GM21737 (cell line): ENCODE measurements around the gene HAPLN3.

Source experiments
- ATAC-seq: cut with Tn5 transposase; IDR thresholded peaks from one replicate; pipeline ENCODE4 v1.9.1; 2021; ENCODE audit warnings: mild to moderate bottlenecking, moderate library complexity; ENCODE audit not compliant: unreplicated experiment

HAPLN3 gene

DNA sequence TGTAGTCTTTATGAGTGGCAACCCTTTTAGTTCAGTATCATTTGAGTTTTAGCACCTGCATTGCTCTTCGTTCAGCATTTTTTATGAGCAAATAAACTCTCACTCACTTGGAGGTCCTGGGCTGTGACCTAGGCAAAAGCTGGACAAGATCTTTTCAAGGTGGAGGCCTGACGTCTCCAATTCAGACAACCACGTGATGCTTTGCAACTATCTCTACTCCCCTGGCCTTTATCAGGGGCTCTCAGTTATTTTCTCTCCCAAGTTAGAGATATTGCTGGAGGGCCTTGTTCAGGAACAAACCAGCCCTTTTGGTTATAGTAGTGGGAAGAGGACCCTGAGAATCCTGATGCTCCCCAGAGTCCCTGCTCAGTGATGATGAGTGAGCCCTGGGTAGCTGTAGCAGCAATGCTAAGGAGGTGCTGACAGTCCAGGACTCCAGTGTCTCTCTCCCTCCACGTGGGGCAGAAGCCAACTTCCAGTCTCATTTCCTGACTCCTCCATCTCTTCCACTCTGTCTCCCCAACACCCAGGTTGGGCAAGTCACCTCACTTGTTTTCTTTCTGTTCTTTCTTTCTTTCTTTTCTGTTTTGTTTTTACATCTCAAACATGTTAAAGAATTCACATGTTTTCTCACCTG lies 30.4 kb downstream of the HAPLN3 start:
- no peak for ATAC-seq

DNA sequence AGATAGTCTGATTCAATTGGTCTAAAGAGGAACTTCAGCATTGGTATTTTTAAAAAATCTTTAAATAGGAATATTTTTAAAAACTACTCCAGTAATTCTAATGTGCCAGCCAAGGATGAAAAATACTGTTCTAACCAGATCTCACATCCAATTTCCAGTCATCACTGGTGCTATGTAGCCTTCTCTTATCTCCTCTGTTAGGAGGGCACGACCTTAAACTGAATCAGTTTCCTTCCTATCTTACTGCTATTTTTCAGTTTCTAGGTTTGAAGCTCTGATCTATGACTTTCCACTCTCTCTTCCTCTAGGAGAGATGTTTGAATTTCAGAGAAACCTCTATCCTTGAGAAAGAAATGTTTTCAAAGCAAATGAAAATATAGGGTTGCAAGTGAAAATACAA lies 31.9 kb downstream of the HAPLN3 start:
- no peak for ATAC-seq

- no peak for ATAC-seq
These were observed 35.1 kb downstream of the HAPLN3 start for GRCh38 chr15:88860212-88860611.

- ATAC-seq = no peak
These were observed 35.8 kb downstream of the HAPLN3 start for GRCh38 chr15:88859550-88859949.

DNA sequence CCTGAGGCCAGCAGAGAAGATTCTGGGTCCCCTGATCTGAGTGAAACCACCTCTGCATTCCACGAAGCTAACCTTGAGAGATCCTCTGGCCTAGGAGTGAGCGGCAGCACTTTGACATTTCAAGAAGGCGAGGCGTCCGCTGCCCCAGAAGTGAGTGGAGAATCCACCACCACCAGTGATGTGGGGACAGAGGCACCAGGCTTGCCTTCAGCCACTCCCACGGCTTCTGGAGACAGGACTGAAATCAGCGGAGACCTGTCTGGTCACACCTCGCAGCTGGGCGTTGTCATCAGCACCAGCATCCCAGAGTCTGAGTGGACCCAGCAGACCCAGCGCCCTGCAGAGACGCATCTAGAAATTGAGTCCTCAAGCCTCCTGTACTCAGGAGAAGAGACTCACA lies 36.4 kb downstream of the HAPLN3 start:
- no peak for ATAC-seq

DNA sequence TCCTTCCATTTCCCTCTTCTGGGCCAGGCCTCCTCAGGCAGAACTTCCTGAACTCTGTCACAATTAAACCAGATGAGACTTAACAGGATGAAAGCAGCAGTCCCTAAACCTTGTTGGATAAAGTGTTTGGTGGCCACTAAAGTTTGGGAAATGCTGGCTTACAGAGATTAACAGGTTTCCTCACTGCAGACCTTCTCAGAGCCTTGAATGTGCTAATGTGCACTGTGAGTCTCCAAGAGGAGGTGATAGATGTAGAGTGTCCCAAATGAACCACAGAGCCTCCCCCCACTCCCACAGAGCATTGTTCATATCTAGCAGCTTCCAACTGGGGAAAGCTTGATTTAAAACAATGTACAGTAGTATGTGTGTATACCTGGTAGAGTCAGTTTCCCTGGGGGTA lies 42.9 kb downstream of the HAPLN3 start:
- no peak for ATAC-seq

- no peak for ATAC-seq
These were observed 45.8 kb downstream of the HAPLN3 start for GRCh38 chr15:88849376-88850072.

- no peak for ATAC-seq
These were observed 47.1 kb downstream of the HAPLN3 start for GRCh38 chr15:88848203-88848602.

GRCh38 chr15:88847144-88847543 lies 48.2 kb downstream of the HAPLN3 start:
- no peak for ATAC-seq

GRCh38 chr15:88845616-88846015 lies 49.7 kb downstream of the HAPLN3 start:
- no peak for ATAC-seq

- ATAC-seq = no peak
These were observed 50.5 kb downstream of the HAPLN3 start for GRCh38 chr15:88844749-88845386.

DNA sequence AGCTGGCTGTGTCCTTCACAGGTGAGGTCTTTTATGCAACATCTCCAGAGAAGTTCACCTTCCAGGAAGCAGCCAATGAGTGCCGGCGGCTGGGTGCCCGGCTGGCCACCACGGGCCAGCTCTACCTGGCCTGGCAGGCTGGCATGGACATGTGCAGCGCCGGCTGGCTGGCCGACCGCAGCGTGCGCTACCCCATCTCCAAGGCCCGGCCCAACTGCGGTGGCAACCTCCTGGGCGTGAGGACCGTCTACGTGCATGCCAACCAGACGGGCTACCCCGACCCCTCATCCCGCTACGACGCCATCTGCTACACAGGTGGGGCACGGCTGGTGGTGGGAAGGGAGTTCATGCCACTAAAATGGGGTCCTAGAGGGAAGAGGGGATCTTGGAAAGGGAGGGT lies 52.0 kb downstream of the HAPLN3 start:
- ATAC-seq = no peak

DNA sequence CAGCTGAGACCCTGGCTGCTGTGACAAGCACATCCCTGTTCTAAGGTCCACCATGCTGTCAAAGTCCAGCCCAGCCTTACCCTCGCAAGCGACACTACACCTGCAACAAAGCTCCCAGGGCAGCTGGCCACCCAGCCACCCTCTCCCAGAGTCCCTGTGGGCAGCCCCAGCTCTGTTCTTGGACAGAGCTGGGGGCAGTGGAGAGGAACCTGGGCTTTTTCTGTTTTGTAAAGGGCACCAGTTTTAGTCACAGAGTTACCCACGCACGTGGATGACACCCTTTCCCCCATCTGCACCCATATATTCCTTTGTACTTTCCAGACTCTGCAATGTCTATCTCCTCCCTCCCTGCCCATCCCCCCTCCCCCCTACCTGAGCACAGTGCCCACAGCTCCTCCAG lies 53.2 kb downstream of the HAPLN3 start:
- ATAC-seq = no peak

DNA sequence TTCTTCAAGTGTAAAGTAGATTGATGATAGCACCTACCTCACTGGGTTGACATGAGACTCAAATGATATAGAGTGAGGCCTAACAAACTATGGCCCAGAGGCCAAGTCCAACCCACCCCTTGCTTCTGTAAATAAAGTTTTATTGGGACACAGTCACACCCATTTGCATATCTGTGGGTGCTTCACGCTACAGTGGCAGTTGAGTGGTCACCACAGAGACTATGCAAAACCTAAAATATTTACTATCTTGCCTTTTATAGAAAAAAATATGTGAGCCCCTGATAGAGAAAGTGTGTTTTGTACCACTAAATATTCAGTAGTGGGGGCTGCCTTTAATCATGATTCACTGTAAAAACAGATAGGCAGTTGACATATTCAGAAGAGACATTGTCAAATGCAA lies 54.1 kb downstream of the HAPLN3 start:
- ATAC-seq = no peak

DNA sequence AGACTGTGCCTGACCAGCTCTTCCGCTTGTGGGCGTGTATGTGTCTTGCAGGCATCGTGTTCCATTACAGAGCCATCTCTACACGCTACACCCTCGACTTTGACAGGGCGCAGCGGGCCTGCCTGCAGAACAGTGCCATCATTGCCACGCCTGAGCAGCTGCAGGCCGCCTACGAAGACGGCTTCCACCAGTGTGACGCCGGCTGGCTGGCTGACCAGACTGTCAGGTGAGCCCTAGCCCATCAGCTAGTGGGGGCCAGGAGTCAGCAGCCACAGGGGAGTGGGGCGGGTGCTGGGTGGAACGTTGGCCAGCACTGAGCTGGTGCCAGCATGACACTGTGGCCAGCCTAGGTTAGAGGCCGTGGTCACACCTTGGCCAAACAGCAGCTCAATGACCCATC lies 55.4 kb downstream of the HAPLN3 start:
- ATAC-seq = no peak

GRCh38 chr15:88839146-88839545 lies 56.2 kb downstream of the HAPLN3 start:
- no peak for ATAC-seq

DNA sequence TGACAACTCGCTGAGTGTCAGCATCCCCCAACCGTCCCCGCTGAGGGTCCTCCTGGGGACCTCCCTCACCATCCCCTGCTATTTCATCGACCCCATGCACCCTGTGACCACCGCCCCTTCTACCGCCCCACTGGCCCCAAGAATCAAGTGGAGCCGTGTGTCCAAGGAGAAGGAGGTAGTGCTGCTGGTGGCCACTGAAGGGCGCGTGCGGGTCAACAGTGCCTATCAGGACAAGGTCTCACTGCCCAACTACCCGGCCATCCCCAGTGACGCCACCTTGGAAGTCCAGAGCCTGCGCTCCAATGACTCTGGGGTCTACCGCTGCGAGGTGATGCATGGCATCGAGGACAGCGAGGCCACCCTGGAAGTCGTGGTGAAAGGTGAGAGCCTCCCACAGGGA lies 56.7 kb downstream of the HAPLN3 start:
- no peak for ATAC-seq

DNA sequence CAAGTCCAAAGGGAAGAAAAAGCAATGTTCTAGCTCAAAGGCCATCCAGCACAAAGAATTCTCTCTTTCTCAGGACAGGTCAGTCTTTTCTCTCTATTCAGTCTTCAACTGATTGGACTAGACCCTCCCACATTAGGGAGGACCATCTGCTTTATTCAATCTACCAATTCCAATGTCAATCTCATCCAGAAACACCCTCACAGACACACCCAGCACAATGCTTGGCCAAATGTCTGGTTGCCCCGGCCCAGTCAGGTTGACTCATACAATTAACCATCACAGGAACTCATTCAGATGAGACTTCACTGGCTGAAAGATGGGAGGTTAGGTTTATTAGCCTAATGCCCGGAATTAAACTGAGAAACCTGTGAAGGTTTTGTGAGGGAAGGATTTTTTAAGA lies 59.7 kb downstream of the HAPLN3 start:
- no peak for ATAC-seq

GRCh38 chr15:88835119-88835518 lies 60.2 kb downstream of the HAPLN3 start:
- no peak for ATAC-seq

GRCh38 chr15:88834211-88834812 lies 61.0 kb downstream of the HAPLN3 start:
- no peak for ATAC-seq

GRCh38 chr15:88833731-88834100 lies 61.6 kb downstream of the HAPLN3 start:
- ATAC-seq = no peak
